Common myeloid progenitor, CD34-positive (primary cell): Measurements from ENCODE around the gene LRRC3B.
"Not testable (repeated sequence)": the region's sequence is repeated elsewhere in the genome, so short reads cannot be mapped to it uniquely, and the experiment has no call there.

Experiments
- CTCF ChIA-PET: fragments of 350-600 bp; sonication (Branson Sonifier 250); formaldehyde crosslinking; loops from one replicate; lab custom pipeline; 2021; ENCODE audit warnings: antibody characterized with exemption; lab: Charles Lee
- POLR2A ChIA-PET: fragments of 350-600 bp; sonication (Branson Sonifier 250); formaldehyde crosslinking; loops from one replicate; lab custom pipeline; 2021; ENCODE audit warnings: antibody characterized with exemption; lab: Charles Lee
- DNase-seq, 3 donors: peaks; one replicate each; pipeline versions ENCODE4 v3.0.0 to v3.0.0-alpha.2; 2013
- H3K27ac ChIP-seq, 2 experiments: 1 replicate in 1 of 2; 2 replicates in 1 of 2; pipeline ENCODE4 v1.7.0; 2013; ENCODE audit warnings: inconsistent platforms in 2 of 2, low read length in 2 of 2, mild to moderate bottlenecking in 2 of 2, low read depth in 1 of 2, moderate library complexity in 1 of 2; ENCODE audit not compliant: severe bottlenecking in 2 of 2, insufficient read depth in 1 of 2, poor library complexity in 1 of 2
- H3K27me3 ChIP-seq, 5 experiments: replicated peaks in 2 of 5; 1 replicate in 3 of 5; 2 replicates in 2 of 5; pipeline versions ENCODE4 v1.6.1 to v1.7.0; 2013; ENCODE audit warnings: low read length in 4 of 5, mild to moderate bottlenecking in 2 of 5, moderate library complexity in 2 of 5, inconsistent platforms in 1 of 5; ENCODE audit not compliant: insufficient read depth in 5 of 5, control insufficient read depth in 4 of 5
- H3K36me3 ChIP-seq, 4 experiments: 1 replicate in 2 of 4; 2 replicates in 2 of 4; pipeline versions ENCODE4 v1.6.1 to v1.7.0; 2013; ENCODE audit warnings: low read length in 3 of 4, control low read depth in 1 of 4, mild to moderate bottlenecking in 1 of 4; ENCODE audit not compliant: control insufficient read depth in 4 of 4, insufficient read depth in 4 of 4
- H3K4me1 ChIP-seq, 4 experiments: 1 replicate in 3 of 4; 2 replicates in 1 of 4; pipeline versions ENCODE4 v1.6.1 to v1.7.1; 2013; ENCODE audit warnings: low read length in 3 of 4, mild to moderate bottlenecking in 3 of 4, control low read depth in 1 of 4, inconsistent platforms in 1 of 4, moderate library complexity in 1 of 4; ENCODE audit not compliant: control insufficient read depth in 4 of 4, insufficient read depth in 4 of 4; ENCODE audit errors: control extremely low read depth in 1 of 4
- H3K4me3 ChIP-seq, 7 experiments: 1 replicate in 4 of 7; 2 replicates in 3 of 7; pipeline versions ENCODE4 v1.5.1 to v1.7.0; 2013; ENCODE audit warnings: mild to moderate bottlenecking in 7 of 7, low read length in 6 of 7, moderate library complexity in 6 of 7, inconsistent platforms in 2 of 7, low read depth in 2 of 7, control low read depth in 1 of 7; ENCODE audit not compliant: insufficient read depth in 4 of 7, control insufficient read depth in 1 of 7; ENCODE audit errors: extremely low read depth in 1 of 7
- H3K9me3 ChIP-seq, 5 experiments: 1 replicate in 4 of 5; 2 replicates in 1 of 5; pipeline versions ENCODE4 v1.6.1 to v1.7.1; 2013; ENCODE audit warnings: low read length in 4 of 5, mild to moderate bottlenecking in 2 of 5, inconsistent platforms in 1 of 5, low read depth in 1 of 5, moderate library complexity in 1 of 5; ENCODE audit not compliant: control insufficient read depth in 4 of 5, insufficient read depth in 2 of 5; ENCODE audit errors: control extremely low read depth in 1 of 5
- WGBS: methylation state at CpG from one replicate; pipeline ENCODE4 v1.1.5; 2013; ENCODE audit not compliant: insufficient coverage; 5-methylcytosine and 5-hydroxymethylcytosine counted together

The LRRC3B gene

GRCh38 chr3:26591926-26592325 lies 30.6 kb upstream of the LRRC3B start:
- POLR2A ChIA-PET: no interaction called here
- peaks cover 0 to 1% (median 0%) of the 10 kb centered on the region in 5 experiments for H3K9me3 ChIP-seq
- DNase-seq: no peak
- CTCF ChIA-PET: no interaction called here
- H3K36me3 ChIP-seq: no peaks in the 10 kb centered on the region
- WGBS: 100% methylated on average over 3 of the region's 3 CpGs
- no peaks in the 10 kb centered on the region for H3K27me3 ChIP-seq
- no peak overlapping the region for H3K4me3 ChIP-seq
- peaks cover 0 to 5% (median 0%) of the 10 kb centered on the region in 4 experiments for H3K4me1 ChIP-seq
- H3K27ac ChIP-seq: no peak overlapping the region

DNA sequence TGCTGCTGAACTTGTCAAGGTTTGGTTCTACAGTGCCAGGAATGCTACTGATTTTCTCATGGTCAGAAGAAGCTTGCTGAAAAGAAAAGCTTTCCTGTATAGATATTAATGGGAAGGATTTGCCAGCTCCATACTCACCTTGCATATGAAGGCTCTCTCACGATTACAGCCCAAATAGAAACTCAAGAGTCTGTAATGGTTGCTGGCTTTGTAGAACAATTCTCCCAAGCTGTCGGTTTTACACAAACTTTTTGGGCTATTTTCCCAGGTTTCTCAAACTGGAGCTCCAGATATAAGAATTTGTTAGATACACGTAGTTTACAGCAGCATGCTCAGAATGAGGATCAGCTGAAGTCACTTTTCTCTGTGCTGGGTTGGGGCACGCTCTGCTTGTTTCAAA lies 30.1 kb upstream of the LRRC3B start:
- peaks cover 0 to 1% (median 0%) of the 10 kb centered on the region in 5 experiments for H3K9me3 ChIP-seq
- peaks cover 0 to 5% (median 0%) of the 10 kb centered on the region in 4 experiments for H3K4me1 ChIP-seq
- DNase-seq: no peak
- CTCF ChIA-PET: no interaction called here
- no peaks in the 10 kb centered on the region for H3K27me3 ChIP-seq
- H3K36me3 ChIP-seq: no peaks in the 10 kb centered on the region
- WGBS: 94% methylated on average over 4 of the region's 4 CpGs
- no peak overlapping the region for H3K4me3 ChIP-seq
- no peak overlapping the region for H3K27ac ChIP-seq
- POLR2A ChIA-PET: no interaction called here

- Histone ChIP-seq H3K4me3 (no peak overlapping the region), H3K27me3 (no peaks in the 10 kb centered on the region), H3K27ac (no peak overlapping the region), H3K4me1 (peaks cover 0 to 5% (median 0%) of the 10 kb centered on the region in 4 experiments), H3K9me3 (peaks cover 0 to 2% (median 0%) of the 10 kb centered on the region in 5 experiments), H3K36me3 (no peaks in the 10 kb centered on the region)
- peak; percentile 10 to 71 (median 17) for DNase-seq
- CTCF ChIA-PET: no interaction called here
- WGBS: 7% methylated on average over 3 of the region's 3 CpGs
- POLR2A ChIA-PET: no interaction called here
Observed at GRCh38 chr3:26596335-26596734, 26.2 kb upstream of the LRRC3B start.

GRCh38 chr3:26603311-26603710 lies 19.3 kb upstream of the LRRC3B start:
- DNase-seq, H3K4me1 ChIP-seq, H3K36me3 ChIP-seq, H3K27me3 ChIP-seq, H3K4me3 ChIP-seq, CTCF ChIA-PET, H3K9me3 ChIP-seq, POLR2A ChIA-PET, H3K27ac ChIP-seq: not testable (repeated sequence)
- 80% methylated on average over 1 of the region's 1 CpG for WGBS

DNA sequence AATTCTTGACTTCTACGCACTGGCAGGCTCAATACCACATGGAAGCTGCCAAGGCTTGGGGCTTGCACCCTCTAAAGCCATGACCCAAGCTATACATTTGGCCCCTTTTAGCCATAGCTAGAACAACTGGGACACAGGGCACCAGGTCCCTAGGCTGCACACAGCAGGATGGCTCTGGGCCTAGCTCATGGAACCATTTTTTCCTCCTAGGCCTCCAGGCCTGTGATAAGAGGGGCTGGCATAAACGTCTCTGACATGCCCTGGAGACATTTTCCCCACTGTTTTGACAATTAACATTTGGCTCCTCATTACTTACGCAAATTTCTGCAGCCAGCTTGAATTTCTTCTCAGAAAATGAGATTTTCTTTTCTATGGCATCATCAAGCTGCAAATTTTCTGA lies 18.8 kb upstream of the LRRC3B start:
- H3K36me3 ChIP-seq, DNase-seq, POLR2A ChIA-PET, H3K27ac ChIP-seq, H3K9me3 ChIP-seq, CTCF ChIA-PET, H3K27me3 ChIP-seq, H3K4me1 ChIP-seq, H3K4me3 ChIP-seq: not testable (repeated sequence)
- WGBS: 36% methylated on average over 2 of the region's 3 CpGs

- Histone ChIP-seq H3K4me1 (no peaks in the 10 kb centered on the region), H3K4me3 (no peak overlapping the region), H3K36me3 (no peaks in the 10 kb centered on the region), H3K27me3 (peaks cover 0 to 4% (median 0%) of the 10 kb centered on the region in 5 experiments), H3K27ac (no peak overlapping the region), H3K9me3 (no peaks in the 10 kb centered on the region)
- no peak for DNase-seq
- 70% methylated on average over 5 of the region's 8 CpGs for WGBS
- ChIA-PET POLR2A (interaction anchor here (0.6 kb wide), 1 partner anchor 14 kb away, joined by 3 read pairs; no protein-coding TSS in a partner anchor), CTCF (no interaction called here)
Observed at GRCh38 chr3:26614006-26614685, 8.4 kb upstream of the LRRC3B start.

GRCh38 chr3:26621176-26621575 lies 1.4 kb upstream of the LRRC3B start:
- H3K4me1 ChIP-seq: peaks cover 0 to 7% (median 6%) of the 10 kb centered on the region in 4 experiments
- H3K36me3 ChIP-seq: no peaks in the 10 kb centered on the region
- no peak overlapping the region for H3K27ac ChIP-seq
- ChIA-PET CTCF (no interaction called here), POLR2A (no interaction called here)
- DNase-seq: no peak
- H3K27me3 ChIP-seq: peaks cover 9 to 62% (median 35%) of the 10 kb centered on the region in 5 experiments
- H3K4me3 ChIP-seq: no peak overlapping the region
- no peaks in the 10 kb centered on the region for H3K9me3 ChIP-seq
